GM21786 (cell line): ENCODE data around the gene STAB2.

ENCODE experiments used
- ATAC-seq: cut with Tn5 transposase; IDR thresholded peaks from one replicate; pipeline ENCODE4 v1.9.1; 2021; ENCODE audit not compliant: unreplicated experiment

Gene STAB2

GRCh38 chr12:103742349-103742932, 155.4 kb downstream of the STAB2 start:
- ATAC-seq = no peak

- no peak for ATAC-seq
Observed at GRCh38 chr12:103743788-103744187, 156.7 kb downstream of the STAB2 start.

DNA sequence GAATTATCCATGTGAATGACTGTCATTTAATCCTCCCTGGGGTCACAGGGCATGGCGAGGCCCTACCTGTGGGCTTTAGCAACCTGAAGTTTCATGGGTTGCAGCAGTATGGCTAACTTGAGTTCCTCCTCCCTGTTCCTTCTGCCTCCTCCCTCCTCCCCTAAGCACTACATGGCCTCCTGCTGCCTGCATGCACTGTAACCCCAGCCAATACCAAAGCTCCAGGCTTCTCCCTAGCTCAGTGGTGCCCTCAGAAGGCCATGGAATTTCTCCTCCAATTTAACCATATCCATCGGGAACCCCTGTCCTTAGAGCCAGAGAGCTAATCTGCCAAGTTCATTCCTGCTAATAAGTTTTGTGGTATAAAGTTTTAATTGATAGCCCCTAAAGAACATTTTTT, 158.9 kb downstream of the STAB2 start:
- ATAC-seq = no peak

- ATAC-seq = no peak
Observed at GRCh38 chr12:103748002-103748401, 160.9 kb downstream of the STAB2 start.

DNA sequence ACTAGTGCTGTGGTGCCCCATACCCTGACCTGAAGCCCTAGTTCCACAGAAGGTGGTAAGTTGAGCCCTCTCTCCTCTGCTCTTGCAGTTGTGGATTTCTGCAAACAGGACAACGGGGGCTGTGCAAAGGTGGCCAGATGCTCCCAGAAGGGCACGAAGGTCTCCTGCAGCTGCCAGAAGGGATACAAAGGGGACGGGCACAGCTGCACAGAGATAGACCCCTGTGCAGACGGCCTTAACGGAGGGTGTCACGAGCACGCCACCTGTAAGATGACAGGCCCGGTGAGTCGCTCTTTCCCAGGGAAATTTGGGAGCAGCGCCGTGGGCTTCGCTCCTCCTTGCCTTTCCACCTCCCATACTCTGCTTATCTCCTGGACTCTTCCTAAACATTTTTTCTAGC, 161.8 kb downstream of the STAB2 start:
- ATAC-seq = no peak

DNA sequence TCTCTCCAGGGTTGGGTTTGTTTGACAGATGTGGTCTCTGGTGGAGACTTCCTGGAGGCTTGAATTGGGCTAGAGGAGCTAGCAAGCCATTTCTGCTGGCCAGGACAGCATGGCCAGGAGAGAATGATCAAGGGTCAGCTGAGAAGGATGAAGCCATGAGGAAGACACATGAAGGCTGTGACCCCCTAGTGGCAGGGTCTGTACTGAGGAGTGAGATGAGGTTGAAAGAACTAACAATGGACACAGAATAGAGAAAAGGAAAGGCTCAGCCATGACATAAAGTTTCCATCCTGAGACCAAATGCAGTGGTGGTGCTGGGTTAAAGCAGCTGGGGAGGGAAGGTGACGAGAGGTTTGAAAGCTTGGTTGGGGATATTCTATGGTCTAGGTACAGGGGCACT, 164.1 kb downstream of the STAB2 start:
- no peak for ATAC-seq

GRCh38 chr12:103751600-103751999, 164.5 kb downstream of the STAB2 start:
- no peak for ATAC-seq

- ATAC-seq = no peak
Observed at GRCh38 chr12:103755425-103755824, 168.4 kb downstream of the STAB2 start.

- ATAC-seq = no peak
Observed at GRCh38 chr12:103756443-103756842, 169.4 kb downstream of the STAB2 start.

DNA sequence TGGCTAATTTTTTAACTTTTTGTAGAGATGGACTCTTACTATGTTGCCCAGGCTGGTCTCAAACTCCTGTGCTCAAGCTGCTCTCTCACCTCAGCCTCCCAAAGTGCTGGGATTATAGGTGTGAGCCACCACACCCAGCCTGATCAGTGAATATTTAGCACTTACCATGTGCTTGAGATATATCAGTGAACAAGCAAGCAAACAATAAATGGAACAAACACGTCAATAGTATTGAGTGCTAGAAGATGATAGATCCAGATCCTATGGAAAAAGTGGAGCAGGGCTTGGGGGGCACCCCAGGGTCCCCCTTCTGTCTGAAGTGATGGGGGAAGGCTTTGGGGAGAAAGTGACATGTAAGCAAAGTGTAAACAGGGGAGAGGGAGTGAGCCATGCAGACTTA, 170.2 kb downstream of the STAB2 start:
- ATAC-seq = no peak

GRCh38 chr12:103758310-103759089, 171.4 kb downstream of the STAB2 start:
- ATAC-seq = no peak

- ATAC-seq = no peak
Observed at GRCh38 chr12:103762473-103762872, 175.4 kb downstream of the STAB2 start.

DNA sequence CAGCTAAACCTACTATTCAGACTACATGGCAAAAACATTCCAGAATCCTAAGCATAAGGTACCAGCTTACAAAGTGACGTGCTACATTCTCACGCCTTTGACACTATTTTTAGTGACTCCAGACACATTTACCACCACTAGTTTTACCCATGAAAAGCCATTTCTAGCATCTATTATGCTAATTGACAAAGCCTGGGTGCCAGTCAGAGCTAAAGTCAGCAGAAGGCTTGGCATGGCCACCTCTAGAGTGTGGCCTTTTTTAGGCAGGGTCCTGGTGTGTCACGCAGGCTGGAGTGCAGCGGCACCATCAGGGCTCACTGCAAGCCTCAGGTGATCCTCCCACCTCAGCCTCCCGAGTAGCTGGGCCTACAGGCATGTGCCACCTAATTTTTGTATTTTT, 178.2 kb downstream of the STAB2 start:
- ATAC-seq = no peak

DNA sequence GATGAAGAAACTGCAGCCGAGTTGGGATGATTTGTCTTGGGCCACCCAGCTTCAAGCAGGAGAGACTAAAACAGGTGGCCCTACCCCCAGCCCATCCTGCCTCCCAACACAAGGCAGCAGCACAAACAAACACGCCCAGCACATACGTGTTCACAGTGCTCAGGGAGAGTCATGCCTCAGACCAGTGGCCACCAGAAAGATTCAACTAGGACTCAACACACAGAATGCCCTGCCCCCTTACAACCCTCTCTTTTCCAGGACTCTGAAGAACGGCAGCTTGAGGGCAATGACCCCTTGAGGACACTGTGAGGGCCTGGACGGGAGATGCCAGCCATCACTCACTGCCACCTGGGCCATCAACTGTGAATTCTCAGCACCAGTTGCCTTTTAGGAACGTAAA, 179.0 kb downstream of the STAB2 start:
- ATAC-seq = no peak

DNA sequence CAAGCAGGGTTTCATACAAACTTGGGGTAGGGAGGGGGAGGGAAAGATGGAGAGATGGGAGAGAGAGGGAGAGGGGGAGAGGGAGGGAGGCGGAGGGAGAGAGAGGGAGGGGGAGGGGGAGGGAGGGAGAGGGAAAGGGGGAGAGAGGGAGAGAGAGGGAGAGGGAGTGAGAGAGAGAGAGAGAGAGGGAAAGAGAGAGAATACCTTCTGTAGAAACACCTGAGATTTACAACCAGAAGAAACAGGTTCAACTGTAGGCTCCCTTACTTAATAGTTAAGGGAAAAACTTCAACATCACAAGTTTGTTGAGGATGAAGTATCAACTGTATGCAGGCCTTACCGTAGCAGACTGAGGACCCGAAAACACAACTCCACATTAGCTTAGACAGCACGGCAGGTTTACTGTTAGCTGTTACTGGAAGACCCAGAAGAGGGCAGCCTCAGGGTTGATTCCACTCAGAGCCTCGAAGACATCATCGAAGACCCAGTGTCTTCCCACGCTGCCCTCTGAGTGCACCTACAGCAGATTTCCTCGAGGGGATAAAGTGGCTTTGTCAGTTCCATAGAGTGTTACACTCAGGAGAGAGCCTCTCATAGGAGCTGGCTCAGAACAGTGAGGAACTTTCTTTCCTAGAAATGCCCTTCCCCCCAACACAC, 181.5 kb downstream of the STAB2 start:
- ATAC-seq = no peak

GRCh38 chr12:103769240-103769945, 182.3 kb downstream of the STAB2 start:
- ATAC-seq = no peak

- ATAC-seq = no peak
Observed at GRCh38 chr12:103771466-103771865, 184.4 kb downstream of the STAB2 start.

DNA sequence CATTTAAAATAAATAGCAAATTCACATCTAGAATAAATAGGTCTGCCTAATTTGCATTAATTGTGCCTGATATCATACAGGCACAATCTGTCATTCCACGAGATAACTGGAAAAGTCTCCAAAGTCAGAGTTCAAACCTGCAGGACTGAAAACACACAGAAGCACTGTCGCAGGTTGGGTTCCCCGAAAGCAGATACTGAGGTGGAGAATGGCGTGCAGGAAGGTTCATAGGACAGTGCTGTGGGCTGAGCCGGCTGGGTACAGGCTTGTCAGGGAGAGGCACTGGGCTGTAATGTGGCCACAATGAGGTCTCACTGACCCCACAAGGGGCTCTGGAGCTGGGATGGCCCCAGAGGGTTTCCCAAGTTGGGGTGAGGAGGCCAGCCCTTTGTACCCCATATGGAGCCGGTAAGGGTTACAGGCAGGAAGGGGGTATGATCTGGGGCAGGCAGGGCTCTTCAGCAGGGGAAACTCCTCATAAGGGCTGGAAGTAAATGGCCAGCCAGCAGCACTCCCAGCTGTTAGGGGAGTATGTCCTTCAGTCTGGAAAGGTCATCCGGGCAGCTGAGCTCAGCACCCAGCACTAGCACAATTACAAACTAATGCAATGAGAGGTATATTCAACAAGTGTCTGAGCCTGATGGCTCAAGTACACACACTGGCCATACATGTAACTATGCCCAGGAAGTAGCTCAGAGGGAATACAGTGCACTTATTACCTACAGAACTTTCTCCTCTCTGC, 185.5 kb downstream of the STAB2 start:
- ATAC-seq = no peak

DNA sequence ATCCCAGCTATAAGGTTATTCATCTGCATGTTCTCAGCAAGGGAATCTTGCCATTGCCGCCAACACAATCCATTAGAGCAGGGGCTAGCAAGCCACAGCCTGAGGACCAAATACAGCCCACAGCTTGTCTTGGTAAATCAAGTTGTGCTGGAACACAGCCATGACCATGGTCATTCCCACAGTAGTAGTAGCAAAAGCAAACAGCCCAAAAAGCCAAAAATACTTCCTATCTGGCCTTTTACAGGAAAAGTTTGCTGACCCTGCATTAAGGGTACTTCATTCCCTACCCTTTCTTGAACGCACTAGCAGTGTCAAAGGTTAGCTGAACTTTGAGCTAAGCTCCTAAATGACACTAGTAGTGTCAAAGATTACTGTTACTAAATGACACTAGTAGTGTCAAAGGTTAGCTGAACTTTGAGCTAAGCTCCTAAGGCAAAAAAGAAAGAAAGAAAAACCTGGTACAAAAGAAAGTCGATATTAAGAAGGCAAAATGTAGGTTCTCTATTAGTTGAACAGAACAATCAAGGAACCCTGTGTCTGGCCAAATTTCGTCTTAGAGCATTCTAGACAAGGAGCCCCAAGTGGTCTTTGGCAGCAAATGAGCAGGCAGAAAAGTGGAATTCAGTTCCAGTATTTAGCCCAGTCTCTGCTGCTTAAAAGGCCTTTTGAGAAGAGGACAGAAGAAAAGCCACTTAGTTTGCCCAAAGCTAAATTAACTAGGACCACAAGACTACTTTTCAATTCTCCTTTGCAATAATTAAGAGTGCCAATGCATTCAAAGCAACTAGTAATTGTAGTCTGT, 186.2 kb downstream of the STAB2 start:
- no peak for ATAC-seq

DNA sequence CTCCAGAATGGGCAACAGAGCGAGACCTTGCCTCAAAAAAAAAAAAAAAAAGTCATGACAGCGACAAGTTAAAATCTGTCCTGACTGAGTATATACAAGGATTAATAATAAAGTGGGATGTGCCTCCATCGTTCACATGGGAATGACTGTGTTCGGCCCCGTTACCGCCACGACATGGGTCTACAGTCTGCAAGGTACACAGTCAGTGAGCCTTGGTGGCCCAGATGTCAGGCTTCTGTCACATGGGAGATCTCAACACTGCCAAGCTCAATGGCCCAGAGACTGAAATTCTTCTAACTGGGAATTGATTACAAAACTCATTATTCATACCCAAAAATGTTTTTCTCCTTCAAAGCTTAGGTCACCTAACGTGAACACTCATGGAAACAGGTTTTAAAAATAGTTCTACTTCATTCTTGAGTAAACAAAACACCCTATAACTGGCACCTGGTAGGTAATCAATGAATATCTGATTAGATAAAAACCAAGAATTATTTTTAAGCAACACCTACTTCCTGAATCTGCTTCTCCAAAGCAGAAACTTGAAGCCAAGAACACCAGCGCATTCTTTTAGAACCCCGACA, 188.0 kb downstream of the STAB2 start:
- no peak for ATAC-seq
